GM19023 (cell line): Measurements from ENCODE around the gene TSPOAP1.

Source experiments
- ATAC-seq: cut with Tn5 transposase; IDR thresholded peaks from one replicate; pipeline ENCODE4 v1.9.1; 2021; ENCODE audit warnings: mild to moderate bottlenecking, moderate library complexity; ENCODE audit not compliant: unreplicated experiment

Gene TSPOAP1

DNA sequence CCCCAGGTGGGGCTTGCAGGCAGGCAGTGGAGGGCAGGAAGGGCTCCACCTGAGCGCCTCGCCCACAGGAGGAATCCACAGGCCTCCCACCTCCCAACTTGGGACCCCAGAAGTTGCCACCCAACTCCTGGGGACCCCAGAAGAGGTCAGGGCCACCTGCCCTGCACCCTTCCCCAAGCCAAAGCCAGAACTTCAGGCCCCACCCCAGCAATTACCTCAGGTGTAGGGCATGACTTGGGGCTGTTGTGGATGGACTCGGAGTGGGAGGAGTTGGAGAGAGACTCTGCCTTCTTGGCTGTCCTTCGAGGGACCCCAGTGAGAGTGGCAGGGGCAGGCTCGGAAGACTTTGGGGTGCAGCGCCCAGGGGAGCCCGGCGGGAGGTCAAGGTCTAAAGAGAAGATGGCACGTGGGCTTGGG lies 10.5 kb downstream of the TSPOAP1 start:
- no peak for ATAC-seq

DNA sequence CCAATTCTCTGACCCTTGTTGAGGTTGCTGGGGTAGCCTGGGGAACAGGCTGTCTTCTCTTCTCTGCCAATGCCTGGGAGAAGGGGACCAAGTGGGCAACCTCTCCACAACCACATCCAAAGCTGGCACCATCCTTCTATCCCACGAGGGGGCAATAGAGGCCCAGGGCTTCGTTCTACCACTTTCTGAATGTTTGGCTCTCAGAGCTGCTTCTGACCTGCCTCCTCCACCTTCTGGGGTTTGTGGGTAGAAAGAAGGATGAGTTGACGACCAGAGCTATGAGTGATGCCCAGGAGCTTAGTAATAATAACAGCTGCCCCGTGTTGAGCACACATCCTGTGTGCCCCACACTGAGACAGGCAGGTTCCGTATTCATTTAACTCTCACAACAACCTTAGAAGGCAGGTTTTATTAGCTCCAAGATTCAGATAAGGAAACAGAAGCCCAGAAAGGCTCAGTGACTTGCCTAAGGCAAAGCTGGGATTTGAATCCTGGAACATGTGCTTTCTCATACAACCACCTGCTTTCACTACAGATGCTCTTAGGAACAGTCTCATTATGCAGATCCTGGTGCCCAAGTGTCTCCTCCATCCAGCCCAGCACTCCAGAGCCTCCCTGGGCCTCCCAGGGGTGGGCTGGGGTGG lies 11.1 kb downstream of the TSPOAP1 start:
- peak; percentile 79 for ATAC-seq

DNA sequence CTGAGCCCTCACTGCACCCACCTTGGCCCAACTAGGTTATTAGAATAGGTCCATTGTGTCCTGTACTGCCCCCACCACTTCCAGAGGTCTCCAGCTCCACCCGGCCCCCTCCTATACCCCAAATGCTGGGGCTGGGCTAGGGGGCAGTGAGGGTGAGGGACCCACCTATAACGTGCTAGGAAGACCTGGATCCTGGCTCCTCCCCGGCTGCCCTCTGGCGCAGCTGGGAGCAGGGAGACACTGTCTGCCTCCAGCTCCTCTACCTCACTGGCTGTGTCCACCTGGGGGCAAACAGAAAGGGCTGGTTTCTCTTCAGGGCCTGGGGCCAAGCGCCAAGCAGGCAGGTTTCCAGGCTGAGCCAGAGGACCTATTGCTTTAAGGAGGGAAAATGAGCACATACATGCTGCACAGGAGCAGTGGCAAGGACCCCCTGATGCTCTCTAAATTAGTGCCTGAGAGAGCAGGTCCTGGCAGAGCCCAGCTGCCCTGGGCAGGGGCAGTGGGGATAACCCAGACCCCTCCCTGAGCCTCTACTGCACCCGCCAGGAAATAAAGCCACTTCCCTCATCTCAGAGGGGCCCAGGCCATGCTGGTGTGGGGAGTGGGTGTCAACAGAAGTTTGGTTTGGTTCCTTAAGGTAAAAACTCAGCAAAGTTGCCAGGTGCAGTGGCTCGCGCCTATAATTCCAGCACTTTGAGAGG lies 12.2 kb downstream of the TSPOAP1 start:
- ATAC-seq, result no peak

DNA sequence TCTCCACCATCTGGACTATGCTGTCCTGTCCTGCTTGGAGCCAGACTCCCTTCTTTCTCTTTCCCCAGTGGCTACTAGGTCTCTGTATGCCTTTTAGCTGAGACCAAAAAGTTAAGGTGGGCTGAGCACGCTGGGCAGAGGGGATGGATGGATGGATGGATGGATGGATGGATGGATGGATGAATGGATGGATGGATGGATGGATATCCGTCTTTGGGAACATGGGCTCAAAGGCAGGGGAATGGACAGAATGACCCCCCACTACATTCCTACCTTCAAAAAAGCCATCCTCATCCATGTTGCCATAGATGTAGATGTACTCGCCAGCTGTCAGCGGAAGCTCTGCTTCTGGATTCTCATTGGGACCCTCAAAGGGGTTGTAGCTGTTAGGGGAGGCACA lies 12.8 kb downstream of the TSPOAP1 start:
- no peak for ATAC-seq

DNA sequence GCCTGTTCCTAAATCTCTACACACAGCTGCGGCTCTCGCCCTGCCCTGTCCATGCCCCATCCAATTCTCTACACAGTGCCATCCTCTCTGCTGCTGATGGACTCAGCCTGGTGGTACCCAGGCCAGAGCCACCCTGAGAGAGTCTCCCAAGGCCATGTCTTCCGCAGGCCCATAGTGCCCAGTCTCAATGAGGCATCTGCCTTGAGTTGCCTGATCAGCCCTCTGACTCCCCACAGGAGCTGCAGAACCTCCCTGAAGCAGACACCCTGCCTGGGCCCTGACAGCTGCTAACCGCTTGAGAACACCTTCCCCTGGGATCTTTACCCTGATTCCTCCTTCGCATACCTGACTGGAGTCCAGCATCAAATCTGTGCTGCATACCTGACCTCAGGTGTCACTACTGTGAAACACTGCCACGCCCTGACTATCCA lies 13.3 kb downstream of the TSPOAP1 start:
- no peak for ATAC-seq

DNA sequence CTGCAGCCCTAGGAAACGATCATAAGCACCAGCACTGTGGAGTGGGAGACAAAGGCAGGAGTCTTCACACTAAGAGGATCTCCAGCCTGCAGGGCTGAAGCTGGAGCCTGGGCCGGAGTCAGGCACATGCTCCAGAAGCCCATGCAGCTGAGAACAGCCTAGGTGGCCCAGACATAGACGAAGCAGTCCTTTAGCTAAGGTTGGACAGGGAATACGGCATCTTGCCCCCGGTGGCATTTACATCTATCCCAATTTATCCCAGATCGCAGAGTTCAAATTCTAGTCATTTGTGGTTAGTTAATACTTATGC lies 13.9 kb downstream of the TSPOAP1 start:
- no peak for ATAC-seq

DNA sequence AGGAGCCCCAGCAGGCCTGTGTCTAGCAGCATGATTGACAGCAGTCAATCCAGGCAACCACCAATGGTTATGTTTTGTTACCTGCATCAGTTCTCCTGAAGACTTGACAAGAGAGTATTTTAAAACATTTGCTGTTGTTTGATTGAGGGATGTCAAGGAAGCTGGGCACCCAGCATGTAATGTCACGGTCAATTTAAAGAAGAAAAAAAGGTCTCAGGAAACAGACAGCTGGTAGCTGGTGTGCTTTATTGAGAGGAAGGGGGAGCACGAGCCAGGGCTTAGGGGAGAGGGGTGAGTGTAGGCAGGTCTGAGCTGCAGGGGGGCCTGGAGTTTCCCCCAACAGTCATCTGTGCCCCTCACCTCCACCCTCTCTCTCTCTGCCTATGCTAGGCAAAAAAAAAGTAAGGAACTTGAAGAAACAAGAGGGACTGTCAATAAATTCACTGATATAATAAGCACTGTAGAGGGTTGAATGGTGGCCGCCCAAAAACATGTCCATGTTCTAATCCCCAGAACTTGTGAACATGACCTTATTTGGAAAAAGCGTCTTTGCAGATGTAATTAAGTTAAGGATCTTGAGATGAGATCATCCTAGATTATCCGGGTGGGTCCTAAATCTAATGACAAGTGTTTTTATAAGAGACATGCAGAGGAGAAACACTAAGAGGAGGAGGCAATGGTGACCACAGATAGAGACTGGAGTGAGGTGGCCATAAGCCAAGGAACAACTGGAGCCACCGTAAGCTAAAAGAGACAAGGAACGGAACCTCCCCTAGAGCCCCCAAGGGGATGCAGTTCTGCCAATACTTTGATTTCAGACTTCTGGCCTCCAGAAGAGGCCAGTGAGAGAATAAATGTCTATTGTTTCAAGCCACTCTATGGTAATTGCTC lies 14.5 kb downstream of the TSPOAP1 start:
- no peak for ATAC-seq

DNA sequence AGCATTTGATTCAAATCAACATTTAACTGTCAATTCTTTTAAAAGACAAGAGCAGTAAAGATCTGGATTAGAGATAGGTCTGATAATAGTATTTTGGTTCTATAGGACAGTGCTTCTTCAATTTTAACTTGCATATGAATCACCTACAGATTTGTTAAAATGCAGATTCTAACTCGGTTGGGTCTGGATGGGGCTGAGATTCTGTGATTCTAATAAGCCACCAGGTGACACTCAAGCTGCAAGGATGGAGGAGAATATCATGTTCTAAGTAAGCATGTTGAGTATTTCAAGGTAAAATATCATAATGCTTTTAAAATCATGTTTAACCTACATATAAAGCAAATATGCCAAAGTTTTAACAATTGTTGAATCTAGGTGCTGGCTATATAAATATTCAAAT lies 15.8 kb downstream of the TSPOAP1 start:
- ATAC-seq, result no peak

DNA sequence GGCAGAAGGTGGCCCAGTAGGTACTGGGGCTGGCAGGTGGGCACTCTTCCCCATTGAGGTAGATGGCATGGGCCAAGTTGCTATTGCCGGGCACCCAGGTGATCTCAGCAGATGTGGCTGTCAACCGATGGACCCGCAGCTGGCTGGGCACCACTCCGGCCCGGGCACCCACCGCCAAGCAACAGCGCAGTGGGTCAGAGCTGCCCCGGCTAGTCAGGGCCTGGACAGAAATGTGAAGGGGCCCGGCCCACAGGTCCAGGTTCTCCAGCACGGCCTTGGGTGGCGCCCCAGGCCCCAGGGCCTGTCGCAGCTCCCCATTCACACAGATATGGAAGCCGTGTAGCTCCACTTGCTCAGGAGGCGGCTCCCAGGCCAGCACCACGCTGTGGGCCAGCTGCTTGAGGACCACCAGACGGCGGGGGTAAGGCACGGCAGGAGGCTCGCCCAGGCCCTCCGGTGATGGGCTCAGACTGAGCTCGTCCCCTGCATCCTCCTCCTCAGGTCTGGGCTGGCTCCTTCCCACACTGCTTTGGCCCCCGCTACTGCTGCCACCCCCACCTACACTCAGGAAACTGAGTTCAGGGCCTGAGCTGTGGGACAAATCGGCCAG lies 16.5 kb downstream of the TSPOAP1 start:
- ATAC-seq, result no peak

DNA sequence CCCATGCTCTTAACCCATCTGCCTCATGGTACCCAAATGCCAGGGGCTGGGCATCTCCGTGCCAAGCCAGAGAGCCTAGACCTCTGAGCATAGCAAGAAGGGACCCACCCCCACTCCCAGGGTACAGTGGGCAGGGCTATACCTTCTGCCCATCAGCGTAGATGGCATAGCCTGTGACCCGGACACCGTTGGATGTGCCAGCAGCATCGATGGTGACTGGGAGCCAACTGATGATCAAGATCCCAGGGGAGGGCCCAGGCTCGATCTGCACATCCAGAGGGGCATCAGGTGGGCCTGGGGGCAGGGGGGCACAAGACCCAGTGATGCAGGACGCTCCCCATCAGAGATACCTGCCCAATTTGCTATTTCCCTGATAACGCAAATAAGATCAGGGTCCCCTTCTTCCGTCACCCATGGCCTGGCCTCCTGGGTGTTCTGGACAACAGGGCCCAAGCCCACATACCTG lies 17.1 kb downstream of the TSPOAP1 start:
- no peak for ATAC-seq

DNA sequence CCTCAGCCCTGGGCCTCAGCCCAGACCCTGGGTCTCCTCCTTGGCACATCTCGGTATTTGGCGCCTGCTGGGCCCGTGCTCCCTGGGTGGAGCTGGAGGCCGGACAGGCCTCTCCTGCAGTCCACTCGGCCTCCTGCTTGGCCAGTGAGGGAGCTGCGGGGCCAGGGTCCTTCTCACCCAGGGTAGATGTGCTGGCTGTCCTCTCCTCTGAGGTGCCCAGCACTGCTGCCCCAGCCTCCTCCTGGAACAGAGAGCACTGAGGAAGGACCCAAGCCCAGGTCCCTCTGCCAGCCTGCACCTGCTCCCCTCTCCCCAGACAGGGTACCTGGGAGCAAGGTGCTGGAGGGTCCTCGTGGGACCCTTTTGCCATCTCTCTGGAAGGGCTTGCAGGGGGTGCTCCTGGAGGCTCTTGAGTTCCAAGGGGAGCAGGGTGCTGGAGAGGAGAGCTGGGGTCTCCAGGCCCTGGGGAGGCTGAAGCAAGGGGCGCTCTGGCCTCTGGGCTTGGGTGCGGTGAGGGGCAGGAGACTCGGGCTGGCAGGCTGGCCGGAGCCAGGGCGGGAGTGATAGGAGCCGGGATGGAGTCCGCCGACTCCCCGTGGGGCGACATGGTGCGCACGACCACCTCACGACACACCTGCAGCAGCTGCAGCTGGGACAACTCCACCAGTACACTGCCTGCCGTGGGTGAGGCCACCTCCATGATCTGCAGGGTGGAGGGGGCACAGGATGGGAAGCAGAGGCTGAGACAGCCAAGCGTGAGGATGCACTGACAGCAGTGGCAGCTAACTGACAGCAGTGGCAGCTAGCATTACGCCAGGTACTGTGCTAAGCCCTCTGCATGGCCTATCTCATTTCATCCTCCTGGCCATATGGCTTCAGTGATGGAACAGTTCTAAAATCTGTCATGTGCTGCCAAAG lies 17.8 kb downstream of the TSPOAP1 start:
- ATAC-seq, result no peak

DNA sequence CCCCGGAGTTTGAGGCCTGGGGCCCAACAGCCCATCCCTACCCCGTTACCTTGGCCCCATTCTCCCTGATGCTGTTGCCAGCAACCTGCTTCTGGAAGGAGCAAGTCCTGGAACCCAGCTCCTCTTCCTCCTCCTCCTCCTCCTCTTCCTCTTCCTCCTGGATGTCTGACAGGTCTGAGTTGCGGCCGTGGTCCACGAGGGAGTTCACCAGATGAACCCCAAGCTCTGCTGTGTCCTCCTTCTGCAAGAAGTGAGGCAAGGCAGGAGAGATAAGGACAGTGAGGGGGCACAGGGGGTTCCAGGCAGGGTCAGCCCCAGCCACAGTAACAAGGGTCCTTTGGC lies 18.7 kb downstream of the TSPOAP1 start:
- ATAC-seq, result no peak

DNA sequence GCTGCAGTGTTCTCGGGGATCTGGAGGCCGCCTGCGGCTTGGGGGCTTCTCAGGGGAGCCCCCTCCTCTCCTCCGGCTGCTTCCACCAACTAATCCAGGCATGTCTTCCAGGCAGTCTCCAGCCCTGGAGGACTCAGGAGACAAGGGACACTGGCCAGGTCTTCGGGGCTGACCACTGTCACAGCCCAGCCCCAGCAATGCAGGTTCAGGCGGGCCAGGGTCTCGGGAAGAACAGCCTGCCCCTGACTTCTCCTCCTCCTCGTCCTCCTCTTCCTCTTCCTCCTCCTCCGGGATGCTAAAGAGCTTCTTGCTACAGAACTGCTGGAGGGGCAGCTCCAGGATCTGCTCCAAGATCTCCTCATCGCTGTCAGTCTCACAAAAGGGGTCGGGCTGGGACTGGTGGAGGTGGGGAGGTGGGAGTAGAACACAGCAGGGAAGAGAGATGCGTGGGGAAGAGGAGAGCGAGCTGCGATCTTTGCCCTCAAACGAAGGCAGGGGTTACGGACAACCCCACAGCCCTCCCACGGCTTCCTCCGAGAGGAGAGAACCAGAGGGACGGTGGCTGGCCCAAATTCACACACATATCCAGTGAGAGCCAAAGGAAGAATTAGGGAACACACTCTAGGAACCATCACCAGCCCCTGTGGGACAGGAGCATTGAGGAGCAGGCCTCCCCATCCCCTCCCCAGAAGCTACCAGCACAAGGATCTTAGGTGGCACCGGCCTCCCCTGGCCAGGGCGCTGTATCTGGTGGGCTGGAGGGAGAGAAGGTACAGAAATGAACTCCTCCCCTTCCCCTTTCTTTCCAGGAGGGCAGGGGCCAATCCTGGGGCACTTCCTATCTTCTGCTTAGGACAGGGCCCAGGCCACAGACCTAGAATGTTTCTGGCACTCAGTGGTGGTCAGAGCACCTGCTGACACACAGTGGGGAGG lies 19.3 kb downstream of the TSPOAP1 start:
- no peak for ATAC-seq

DNA sequence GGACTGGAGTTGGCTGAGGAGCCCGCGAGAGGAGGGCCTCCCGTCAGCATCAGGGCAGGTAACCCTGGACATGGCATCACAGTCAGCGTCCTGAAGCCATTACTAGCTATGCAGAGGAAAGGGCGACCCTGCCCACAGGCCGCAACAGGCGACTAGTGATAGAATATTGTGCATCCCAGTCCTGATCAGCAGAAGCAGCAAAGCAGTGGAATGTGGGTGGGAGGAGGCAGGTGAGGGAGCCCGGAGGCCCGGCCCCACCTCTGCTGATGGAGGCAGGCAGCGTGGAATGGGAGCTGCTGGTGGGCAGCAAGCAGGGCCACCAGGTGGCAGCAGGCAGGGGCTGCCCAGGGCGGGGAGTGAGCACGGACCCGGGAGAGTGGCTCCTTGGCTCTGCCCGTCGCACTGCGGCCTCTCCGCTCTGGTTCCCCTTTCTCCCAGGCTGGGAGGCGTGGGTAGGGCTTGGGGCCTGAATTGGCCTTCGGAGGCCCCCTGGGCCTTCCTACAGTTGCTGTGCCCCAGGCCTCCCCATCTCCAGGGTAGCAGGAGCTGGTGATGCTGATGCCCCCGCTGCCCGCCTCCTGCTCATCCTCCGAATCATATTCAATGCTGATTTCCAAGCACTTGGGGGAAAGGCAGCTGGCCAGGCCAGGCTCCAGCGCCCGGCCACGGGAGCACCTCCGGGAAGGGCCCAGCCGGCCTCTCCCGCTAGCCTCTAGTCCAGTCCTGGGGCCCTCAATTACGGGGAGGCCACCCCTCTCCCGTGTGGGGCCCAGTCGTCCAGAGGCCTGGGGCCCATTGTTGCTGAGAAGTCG lies 20.2 kb downstream of the TSPOAP1 start:
- no peak for ATAC-seq

DNA sequence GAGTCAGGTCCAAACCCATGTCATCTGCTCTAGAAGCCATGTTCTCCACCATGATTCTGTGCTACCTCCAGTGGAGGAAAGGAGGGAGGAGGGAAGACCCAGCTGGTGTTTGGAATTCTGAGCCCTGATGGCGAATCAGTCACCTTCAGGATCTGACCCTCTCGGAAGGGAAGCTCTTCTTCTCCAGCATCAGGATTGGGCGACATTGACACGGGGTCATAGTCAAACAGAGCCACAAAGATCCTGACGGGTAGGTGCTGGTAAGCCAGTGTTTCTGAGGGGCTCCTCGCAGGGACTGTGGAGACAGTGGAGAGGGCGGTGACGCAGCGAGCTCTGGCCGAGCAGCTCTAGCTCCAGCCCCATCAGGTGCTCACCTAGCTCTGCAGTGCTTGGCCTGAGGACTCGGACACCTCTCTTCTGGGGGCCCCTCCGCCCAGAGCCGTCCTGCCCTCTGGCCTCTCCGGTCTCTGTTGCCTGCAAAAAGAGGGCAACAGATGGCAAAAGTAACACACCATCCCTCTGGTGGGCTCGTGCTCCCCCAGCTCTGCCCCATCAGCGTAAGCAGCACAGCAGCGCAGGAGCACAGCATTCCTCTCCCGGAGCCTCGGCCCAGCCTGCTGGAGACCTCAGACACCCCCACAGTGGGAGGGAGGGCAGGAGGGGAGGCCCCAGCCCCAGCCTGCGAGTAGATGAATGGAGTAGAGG lies 21.0 kb downstream of the TSPOAP1 start:
- no peak for ATAC-seq

DNA sequence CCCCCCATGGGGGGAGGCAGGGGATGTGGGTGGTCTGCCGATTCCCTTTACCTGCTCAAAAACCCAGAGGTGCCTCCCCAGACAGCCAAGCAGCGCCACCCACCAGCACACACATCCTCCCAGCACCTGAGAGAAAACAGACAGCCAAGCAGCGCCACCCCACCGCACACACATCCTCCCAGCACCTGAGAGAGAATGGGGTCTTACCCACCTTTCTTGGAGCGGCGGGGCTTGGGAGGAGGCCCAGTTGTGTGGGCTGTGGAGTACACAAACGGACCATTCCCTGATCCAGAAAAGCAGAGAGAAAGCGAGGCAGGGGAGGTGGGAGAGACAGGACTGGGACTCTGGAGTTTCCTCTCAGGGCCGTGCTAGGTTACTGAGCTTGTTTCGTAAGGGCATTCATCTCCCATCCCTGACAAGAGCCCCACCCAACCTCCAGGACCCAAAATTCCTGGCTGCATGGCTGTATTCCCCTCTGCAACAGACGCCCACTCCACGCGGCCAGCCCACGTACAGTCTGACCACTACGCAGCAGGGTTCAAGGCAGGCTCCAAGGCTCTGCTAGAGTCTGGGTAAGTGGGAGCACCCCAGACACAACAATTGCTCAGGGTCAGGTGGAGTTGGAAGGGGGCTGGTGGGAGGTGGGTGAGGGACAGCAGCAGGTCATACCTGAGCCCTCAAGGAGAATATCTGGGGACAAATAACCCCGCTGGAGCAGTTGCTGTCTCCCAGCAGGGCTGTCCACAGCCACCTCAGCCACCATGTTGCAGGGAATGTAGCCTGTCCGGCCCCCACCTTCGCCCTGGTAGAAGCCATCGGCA lies 22.3 kb downstream of the TSPOAP1 start:
- ATAC-seq, result no peak

DNA sequence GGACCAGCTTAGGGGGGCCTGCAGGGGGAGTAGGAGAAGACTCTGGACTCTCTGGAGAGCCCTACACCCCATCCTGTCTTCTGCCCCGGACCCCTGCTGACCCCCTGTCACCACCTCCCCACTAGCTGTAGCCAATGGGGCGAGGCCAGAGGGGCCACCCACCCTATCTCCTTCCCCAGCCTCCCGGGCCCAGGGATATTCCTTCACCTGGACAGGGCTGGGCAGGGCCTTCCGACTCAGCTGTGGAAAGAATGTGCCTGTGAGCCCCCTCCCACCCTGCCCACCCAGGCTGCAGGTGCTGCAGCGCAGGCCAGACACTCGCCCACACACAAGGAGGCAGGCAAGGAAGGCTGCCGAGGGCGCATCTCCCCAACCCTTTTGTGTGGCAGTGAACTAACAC lies 23.0 kb downstream of the TSPOAP1 start:
- no peak for ATAC-seq
